ENCODE data around the gene VPS72.

VPS72 gene

DNA sequence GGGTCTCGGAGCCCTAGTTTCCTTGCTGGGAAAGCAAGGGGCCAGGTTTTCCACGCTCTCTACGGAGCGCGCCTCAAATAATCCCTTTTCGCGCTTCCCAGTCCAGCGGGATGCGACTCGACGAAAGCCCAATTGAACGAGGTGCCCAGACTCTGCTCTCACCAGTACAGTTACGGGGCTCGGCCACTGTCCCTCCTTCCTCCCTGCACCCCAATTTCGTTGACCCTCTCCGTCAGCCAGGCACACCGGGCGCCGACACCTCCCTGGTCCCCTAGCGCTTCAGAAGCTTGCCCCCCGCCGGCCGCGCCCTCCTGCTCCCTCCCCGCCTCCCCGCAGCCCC, 44.0 kb downstream of the VPS72 start:
- Histone ChIP-seq H3K27ac (ENCODE audit: insufficient read depth, low read depth, low read length, poor library complexity, severe bottlenecking) (no peak overlapping the region), H3K4me3 (ENCODE audit: insufficient read depth, low read depth, low read length) (peak overlapping the region; percentile 88), H3K36me3 (ENCODE audit: control insufficient read depth, insufficient read depth, low read length) (no peaks in the 10 kb centered on the region), H3K4me1 (ENCODE audit: control insufficient read depth, insufficient read depth, low read length) (peaks cover 14% of the 10 kb centered on the region), H3K27me3 (ENCODE audit: control insufficient read depth, insufficient read depth, low read length, poor library complexity, severe bottlenecking) (peaks cover 23% of the 10 kb centered on the region), H3K9me3 (ENCODE audit: control insufficient read depth, low read length) (no peaks in the 10 kb centered on the region)
- 1% methylated on average over 26 of the region's 26 CpGs for WGBS, 2 experiments

DNA sequence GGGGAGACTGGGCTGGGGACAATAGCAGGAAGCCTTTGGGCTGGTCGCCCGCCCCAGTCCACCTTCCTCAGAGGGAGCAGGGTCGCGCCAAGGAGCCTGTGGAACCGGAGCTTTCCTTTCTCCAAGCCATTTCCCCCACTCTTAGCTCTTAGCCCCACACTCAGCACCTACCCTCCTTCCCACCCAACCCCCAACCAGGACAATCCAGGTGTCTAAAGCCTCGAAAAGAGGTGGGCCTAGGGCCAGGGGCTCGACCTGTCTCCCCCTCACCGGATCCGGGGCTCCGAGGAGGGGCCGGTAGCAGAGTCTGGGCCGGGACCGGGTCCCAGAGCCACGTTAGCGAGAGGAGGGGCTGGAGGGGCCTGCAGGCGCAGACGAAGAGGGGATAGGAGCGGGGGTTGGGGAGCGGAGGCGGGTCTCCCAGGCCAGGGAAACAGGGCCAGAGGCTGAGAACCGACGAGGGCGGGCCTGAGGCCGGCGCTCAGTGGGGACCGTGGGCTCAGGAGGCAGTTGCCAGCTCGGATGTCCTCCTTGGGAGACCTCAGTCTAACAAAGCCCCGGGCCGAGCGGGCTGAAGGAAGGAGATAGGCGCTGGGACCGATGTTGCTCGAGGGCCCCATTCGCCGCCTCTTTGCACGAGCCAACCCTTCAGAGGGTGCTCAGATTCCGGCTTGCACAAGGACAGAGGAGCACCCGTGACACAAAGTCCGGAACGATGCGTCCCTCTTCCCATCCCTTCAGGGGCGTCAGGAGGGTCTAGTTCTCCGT, 44.5 kb downstream of the VPS72 start:
- Histone ChIP-seq H3K4me3 (ENCODE audit: insufficient read depth, low read depth, low read length) (peak overlapping the region; percentile 88), H3K4me1 (ENCODE audit: control insufficient read depth, insufficient read depth, low read length) (peaks cover 14% of the 10 kb centered on the region), H3K36me3 (ENCODE audit: control insufficient read depth, insufficient read depth, low read length) (no peaks in the 10 kb centered on the region), H3K27ac (ENCODE audit: insufficient read depth, low read depth, low read length, poor library complexity, severe bottlenecking) (no peak overlapping the region), H3K27me3 (ENCODE audit: control insufficient read depth, insufficient read depth, low read length, poor library complexity, severe bottlenecking) (peaks cover 23% of the 10 kb centered on the region), H3K9me3 (ENCODE audit: control insufficient read depth, low read length) (no peaks in the 10 kb centered on the region)
- 7% methylated on average over 43 of the region's 43 CpGs for WGBS, 2 experiments

DNA sequence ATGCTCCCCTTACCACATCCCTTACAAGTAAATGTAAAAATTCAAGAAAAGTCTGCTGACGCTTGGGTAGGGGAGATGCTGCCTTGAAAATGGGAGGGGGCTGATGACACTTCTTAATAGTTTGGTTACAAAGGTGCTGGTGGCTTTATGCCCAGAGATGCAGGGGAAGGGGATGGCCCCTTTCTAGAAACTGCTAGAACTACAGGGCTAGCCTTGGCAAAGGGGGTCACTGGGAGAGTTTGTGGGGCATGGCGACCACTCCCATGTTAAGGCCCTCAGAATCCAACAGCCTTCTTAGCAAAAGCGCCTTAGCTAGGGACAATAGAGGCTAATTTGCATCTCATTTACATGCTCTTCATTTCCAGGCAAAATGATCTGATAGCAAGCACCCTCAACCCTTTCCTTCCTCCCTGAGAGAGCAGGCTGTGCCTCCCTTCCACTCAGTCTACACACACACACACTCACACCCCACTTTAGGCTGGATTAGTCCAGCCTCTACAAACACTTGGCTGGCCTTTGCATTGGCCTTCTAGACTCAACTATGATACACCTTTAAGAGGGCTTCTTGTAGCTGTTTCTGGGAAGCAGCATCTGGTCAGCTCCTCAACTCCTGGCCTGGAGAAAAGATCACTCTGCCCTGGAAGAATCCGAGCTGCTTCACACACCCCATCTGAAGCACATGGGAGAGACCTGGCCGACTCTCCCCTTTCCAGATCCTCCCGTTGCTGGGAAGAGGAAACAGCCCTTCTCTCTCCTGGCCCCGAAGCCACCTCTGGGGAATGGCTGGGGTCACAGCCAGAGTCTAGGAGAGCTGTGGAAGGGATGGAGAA, 45.3 kb downstream of the VPS72 start:
- H3K4me3 ChIP-seq (ENCODE audit: insufficient read depth, low read depth, low read length) = peak overlapping the region; percentile 88
- H3K9me3 ChIP-seq (ENCODE audit: control insufficient read depth, low read length) = no peaks in the 10 kb centered on the region
- H3K4me1 ChIP-seq (ENCODE audit: control insufficient read depth, insufficient read depth, low read length) = peaks cover 14% of the 10 kb centered on the region
- peaks cover 23% of the 10 kb centered on the region for H3K27me3 ChIP-seq (ENCODE audit: control insufficient read depth, insufficient read depth, low read length, poor library complexity, severe bottlenecking)
- no peak overlapping the region for H3K27ac ChIP-seq (ENCODE audit: insufficient read depth, low read depth, low read length, poor library complexity, severe bottlenecking)
- WGBS, 2 experiments = 56 to 59% methylated on average over 7 of the region's 7 CpGs
- H3K36me3 ChIP-seq (ENCODE audit: control insufficient read depth, insufficient read depth, low read length) = no peaks in the 10 kb centered on the region

DNA sequence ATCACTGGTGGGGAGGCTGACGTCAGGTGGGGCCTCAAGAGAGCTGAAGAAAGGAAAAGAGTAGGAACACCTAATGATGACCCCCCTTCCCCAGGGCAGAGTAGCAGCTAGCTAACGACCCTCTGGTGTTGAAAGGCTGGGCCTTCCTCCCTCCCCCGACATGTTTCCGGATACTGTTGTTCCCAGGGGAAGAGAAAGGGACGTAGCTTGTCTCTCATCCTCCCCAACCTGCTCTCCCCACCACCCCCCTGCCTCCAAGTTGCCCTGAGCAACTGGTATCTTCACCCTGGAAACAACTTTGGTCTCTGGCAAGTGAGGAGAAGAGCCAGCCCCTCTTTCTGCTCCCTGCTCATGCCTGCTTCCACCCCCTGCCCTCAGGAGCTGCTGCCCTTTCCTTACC, 46.0 kb downstream of the VPS72 start:
- Histone ChIP-seq H3K36me3 (ENCODE audit: control insufficient read depth, insufficient read depth, low read length) (no peaks in the 10 kb centered on the region), H3K9me3 (ENCODE audit: control insufficient read depth, low read length) (no peaks in the 10 kb centered on the region), H3K4me1 (ENCODE audit: control insufficient read depth, insufficient read depth, low read length) (peaks cover 14% of the 10 kb centered on the region), H3K27me3 (ENCODE audit: control insufficient read depth, insufficient read depth, low read length, poor library complexity, severe bottlenecking) (peaks cover 23% of the 10 kb centered on the region), H3K27ac (ENCODE audit: insufficient read depth, low read depth, low read length, poor library complexity, severe bottlenecking) (no peak overlapping the region), H3K4me3 (ENCODE audit: insufficient read depth, low read depth, low read length) (no peak overlapping the region)
- WGBS, 2 experiments = 21 to 37% methylated on average over 4 to 5 of the region's 5 CpGs

DNA sequence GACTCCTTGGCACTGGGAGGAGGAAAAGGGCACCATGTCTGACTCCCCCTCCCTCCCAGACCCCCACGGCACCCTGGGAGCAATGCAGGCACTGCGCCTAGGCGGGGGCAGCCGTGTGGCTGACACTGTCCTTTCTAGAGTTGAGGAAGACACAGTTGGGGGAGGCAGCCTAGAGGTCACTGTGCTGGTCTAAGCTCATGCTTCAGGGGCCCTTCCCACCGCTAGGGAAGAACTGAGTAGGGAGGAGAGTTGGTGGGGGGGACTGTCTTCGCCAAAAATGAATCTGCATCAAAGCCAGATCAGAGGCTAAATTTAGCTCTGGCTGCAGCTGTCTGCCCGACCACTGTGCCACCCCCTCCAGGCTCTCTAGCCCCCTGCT, 47.0 kb downstream of the VPS72 start:
- Histone ChIP-seq H3K36me3 (ENCODE audit: control insufficient read depth, insufficient read depth, low read length) (no peaks in the 10 kb centered on the region), H3K4me3 (ENCODE audit: insufficient read depth, low read depth, low read length) (no peak overlapping the region), H3K27ac (ENCODE audit: insufficient read depth, low read depth, low read length, poor library complexity, severe bottlenecking) (no peak overlapping the region), H3K27me3 (ENCODE audit: control insufficient read depth, insufficient read depth, low read length, poor library complexity, severe bottlenecking) (peaks cover 21% of the 10 kb centered on the region), H3K4me1 (ENCODE audit: control insufficient read depth, insufficient read depth, low read length) (peaks cover 14% of the 10 kb centered on the region), H3K9me3 (ENCODE audit: control insufficient read depth, low read length) (no peaks in the 10 kb centered on the region)
- 63 to 64% methylated on average over 7 of the region's 7 CpGs for WGBS, 2 experiments

DNA sequence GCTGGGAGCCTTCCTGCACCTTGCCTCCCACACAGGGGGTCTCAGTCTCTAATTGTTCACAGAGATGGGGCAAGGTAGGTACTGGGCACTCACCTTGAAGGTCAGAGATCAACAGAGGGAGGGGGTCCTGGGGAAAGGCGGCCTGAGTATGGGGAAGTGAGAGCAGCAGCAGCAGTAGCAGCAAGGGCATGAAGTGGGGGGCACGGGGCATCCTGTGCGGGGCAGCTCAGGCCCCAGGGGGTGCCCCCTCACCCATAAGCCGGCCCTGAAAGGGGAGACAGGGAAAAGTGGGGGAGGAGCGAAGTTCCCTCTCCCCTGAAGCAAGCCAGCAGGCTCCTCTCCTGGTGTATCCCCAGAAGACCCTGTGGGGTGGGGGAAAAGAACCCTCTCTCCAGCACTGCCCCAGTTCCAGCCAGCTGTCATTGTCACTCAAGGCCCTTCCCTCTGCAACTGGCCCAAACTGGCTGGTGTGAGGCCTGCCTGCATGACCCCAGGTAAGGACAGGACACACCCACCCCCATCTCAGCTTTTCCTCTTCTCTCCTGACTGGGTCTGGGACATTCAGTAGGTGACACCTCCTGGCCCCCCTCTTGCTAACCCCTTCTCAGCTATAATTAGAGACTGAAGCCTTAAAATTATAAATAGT, 47.5 kb downstream of the VPS72 start:
- Histone ChIP-seq H3K27me3 (ENCODE audit: control insufficient read depth, insufficient read depth, low read length, poor library complexity, severe bottlenecking) (peaks cover 16% of the 10 kb centered on the region), H3K9me3 (ENCODE audit: control insufficient read depth, low read length) (no peaks in the 10 kb centered on the region), H3K4me1 (ENCODE audit: control insufficient read depth, insufficient read depth, low read length) (peaks cover 14% of the 10 kb centered on the region), H3K4me3 (ENCODE audit: insufficient read depth, low read depth, low read length) (no peak overlapping the region), H3K36me3 (ENCODE audit: control insufficient read depth, insufficient read depth, low read length) (no peaks in the 10 kb centered on the region), H3K27ac (ENCODE audit: insufficient read depth, low read depth, low read length, poor library complexity, severe bottlenecking) (no peak overlapping the region)
- WGBS, 2 experiments = 86 to 88% methylated on average over 4 to 5 of the region's 5 CpGs

DNA sequence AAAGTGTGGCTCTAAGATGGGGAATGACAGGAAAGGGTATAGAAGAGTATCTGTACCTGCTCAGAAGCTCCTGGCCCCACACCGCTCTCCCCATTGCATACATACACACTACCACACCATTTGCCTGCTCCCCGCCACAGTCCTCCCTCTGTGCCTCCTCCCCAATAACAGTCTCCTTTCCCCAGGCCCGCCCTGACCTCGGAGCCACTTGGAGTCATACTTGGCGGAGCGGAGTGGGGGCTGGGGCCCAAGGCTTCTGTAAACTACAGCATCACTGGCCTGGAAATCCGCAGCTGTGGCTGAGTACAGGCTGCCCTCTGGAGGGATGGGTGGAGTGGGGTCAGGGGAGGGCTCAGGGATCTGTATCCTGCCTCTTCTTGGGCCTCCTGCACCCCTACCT, 52.2 kb downstream of the VPS72 start:
- H3K36me3 ChIP-seq (ENCODE audit: control insufficient read depth, insufficient read depth, low read length) = peaks cover 5% of the 10 kb centered on the region
- no peaks in the 10 kb centered on the region for H3K9me3 ChIP-seq (ENCODE audit: control insufficient read depth, low read length)
- no peak overlapping the region for H3K27ac ChIP-seq (ENCODE audit: insufficient read depth, low read depth, low read length, poor library complexity, severe bottlenecking)
- no peak overlapping the region for H3K4me3 ChIP-seq (ENCODE audit: insufficient read depth, low read depth, low read length)
- H3K4me1 ChIP-seq (ENCODE audit: control insufficient read depth, insufficient read depth, low read length) = no peaks in the 10 kb centered on the region
- 92 to 95% methylated on average over 7 of the region's 7 CpGs for WGBS, 2 experiments
- H3K27me3 ChIP-seq (ENCODE audit: control insufficient read depth, insufficient read depth, low read length, poor library complexity, severe bottlenecking) = peaks cover 10% of the 10 kb centered on the region

DNA sequence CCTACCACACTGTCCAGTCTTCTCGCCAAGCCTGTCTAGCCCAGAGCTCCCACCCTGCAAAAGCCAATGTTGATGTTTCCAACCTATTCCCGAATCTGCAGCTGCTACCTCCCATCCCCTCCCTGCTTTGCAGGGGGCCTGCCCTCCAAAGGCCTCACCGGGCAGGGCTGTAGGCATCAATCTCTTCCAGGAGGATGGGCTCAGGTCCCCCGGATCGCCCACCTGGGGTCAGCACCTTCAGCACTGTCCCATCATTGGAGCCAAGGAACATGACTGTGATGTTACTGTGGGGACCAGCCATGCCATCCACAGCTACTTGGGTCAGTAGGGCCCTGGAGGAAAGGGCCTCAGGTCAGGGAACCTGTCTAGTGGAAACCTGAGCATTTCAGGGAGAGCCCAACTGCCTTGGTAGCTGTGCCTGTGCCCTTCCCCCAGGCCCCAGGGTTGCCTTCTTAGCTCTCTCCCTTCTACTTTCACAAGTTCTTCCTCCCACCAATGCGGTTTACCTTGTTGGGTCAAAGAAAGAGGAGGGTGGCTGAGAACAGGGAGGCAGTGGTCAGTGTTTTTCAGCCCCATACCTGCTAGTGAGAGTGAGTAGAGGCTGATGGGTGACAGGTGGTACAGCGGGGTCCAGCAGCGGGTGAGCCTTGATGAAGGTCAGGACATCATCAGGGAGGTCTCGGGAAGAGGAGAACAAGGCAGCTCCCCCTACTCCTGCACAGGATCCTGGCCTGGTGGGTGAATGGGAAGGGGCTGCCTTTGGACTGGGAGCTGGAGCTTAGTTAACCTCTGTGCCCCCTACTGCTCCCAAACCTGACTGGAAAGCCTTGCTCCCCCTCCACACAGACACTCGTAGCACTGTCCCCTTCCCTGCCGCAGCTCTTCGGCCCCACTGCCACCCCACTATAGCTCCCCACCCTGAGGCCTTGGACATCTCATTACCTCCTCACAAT, 54.3 kb downstream of the VPS72 start:
- Histone ChIP-seq H3K4me1 (ENCODE audit: control insufficient read depth, insufficient read depth, low read length) (peaks cover 11% of the 10 kb centered on the region), H3K27me3 (ENCODE audit: control insufficient read depth, insufficient read depth, low read length, poor library complexity, severe bottlenecking) (peaks cover 27% of the 10 kb centered on the region), H3K36me3 (ENCODE audit: control insufficient read depth, insufficient read depth, low read length) (peaks cover 5% of the 10 kb centered on the region), H3K4me3 (ENCODE audit: insufficient read depth, low read depth, low read length) (no peak overlapping the region), H3K9me3 (ENCODE audit: control insufficient read depth, low read length) (no peaks in the 10 kb centered on the region), H3K27ac (ENCODE audit: insufficient read depth, low read depth, low read length, poor library complexity, severe bottlenecking) (no peak overlapping the region)
- 90 to 93% methylated on average over 12 of the region's 12 CpGs for WGBS, 2 experiments

DNA sequence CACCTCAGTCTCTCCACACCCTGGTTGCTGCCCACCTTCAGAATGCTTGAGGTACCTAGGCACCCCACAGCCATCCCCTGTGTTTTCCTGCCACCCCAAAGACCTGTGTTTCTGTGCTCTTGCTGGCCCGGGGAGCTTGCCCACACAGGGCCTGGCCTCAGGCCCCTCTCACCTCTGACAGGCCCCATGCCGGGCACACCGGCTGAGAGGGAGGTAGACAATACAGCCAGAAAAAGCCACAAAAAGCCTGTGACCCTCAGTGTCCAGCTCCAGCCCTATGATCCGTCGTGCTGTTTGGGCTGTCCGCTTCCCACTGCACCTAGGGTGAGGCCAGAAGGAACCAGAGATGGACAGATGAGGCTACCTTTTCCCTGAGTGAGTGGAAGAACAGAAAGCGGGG, 55.0 kb downstream of the VPS72 start:
- WGBS, 2 experiments = 93 to 94% methylated on average over 7 of the region's 7 CpGs
- peaks cover 32% of the 10 kb centered on the region for H3K27me3 ChIP-seq (ENCODE audit: control insufficient read depth, insufficient read depth, low read length, poor library complexity, severe bottlenecking)
- H3K4me3 ChIP-seq (ENCODE audit: insufficient read depth, low read depth, low read length) = no peak overlapping the region
- no peaks in the 10 kb centered on the region for H3K9me3 ChIP-seq (ENCODE audit: control insufficient read depth, low read length)
- no peak overlapping the region for H3K27ac ChIP-seq (ENCODE audit: insufficient read depth, low read depth, low read length, poor library complexity, severe bottlenecking)
- peaks cover 11% of the 10 kb centered on the region for H3K4me1 ChIP-seq (ENCODE audit: control insufficient read depth, insufficient read depth, low read length)
- peaks cover 5% of the 10 kb centered on the region for H3K36me3 ChIP-seq (ENCODE audit: control insufficient read depth, insufficient read depth, low read length)

Measured in ectodermal cell (in vitro differentiated cells).